Sigmoid colon (tissue), 4 donors: ENCODE measurements around the gene RPP40.

Experiments
- EP300 ChIP-seq, 4 donors: sonication (generic); formaldehyde crosslinking; IDR thresholded peaks; one replicate each; pipeline ENCODE4 v1.6.1; 2017; ENCODE audit warnings: antibody characterized with exemption in 4 of 4
- POLR2A ChIP-seq, 2 donors: fragments of 450-650 bp; IDR thresholded peaks; one replicate each; pipeline ENCODE4 v1.6.1; 2016; ENCODE audit warnings: antibody characterized with exemption in 2 of 2, mild to moderate bottlenecking in 2 of 2, moderate library complexity in 2 of 2
- POLR2AphosphoS5 ChIP-seq, 4 donors: sonication (generic); formaldehyde crosslinking; IDR thresholded peaks; one replicate each; pipeline ENCODE4 v1.6.1; 2017; ENCODE audit warnings: antibody characterized with exemption in 4 of 4
- TF ChIP-seq, protein P1 (sequence below), 4 experiments: fragments of 450-650 bp in 3 of 4; fragments of 200-600 bp in 1 of 4; IDR thresholded peaks; one replicate each; pipeline ENCODE4 v1.5.1; 2016 to 2019; ENCODE audit warnings: antibody characterized with exemption in 4 of 4, mild to moderate bottlenecking in 3 of 4, moderate library complexity in 2 of 4

DNA sequence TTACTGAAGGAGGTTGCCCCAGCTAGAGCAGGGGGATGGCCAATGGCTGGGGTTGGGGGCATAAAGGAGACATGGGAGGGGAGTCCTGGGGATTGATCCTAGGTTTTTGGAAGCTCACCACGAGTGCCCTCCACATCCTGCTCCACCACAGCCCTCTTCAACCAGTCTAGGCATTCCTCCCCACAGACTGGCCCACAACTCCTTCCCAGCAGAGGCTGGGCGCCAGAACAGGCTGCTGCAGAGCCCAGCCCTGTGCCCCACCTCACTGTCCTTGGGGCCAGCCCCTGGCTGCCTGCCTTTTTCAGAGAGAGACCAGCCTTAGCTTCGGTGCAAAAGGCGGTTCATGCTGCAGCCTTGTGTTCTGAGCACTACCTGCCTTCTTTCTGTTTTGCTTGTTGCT lies 16.4 kb downstream of the RPP40 start:
- TF ChIP-seq, protein P1, sequence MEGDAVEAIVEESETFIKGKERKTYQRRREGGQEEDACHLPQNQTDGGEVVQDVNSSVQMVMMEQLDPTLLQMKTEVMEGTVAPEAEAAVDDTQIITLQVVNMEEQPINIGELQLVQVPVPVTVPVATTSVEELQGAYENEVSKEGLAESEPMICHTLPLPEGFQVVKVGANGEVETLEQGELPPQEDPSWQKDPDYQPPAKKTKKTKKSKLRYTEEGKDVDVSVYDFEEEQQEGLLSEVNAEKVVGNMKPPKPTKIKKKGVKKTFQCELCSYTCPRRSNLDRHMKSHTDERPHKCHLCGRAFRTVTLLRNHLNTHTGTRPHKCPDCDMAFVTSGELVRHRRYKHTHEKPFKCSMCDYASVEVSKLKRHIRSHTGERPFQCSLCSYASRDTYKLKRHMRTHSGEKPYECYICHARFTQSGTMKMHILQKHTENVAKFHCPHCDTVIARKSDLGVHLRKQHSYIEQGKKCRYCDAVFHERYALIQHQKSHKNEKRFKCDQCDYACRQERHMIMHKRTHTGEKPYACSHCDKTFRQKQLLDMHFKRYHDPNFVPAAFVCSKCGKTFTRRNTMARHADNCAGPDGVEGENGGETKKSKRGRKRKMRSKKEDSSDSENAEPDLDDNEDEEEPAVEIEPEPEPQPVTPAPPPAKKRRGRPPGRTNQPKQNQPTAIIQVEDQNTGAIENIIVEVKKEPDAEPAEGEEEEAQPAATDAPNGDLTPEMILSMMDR (IDR thresholded peaks at IDR 0.05) = no peak
- TF ChIP-seq POLR2AphosphoS5 (IDR thresholded peaks at IDR 0.05) (no peak), POLR2A (IDR thresholded peaks at IDR 0.05) (no peak), EP300 (IDR thresholded peaks at IDR 0.05) (no peak)
